ENCODE results near the gene TIMM13. TPM values are rescaled to one million over a fixed set of nuclear protein-coding genes. Genes with fewer than 3 reads are reported as not detected.
"Not testable (repeated sequence)": the region's sequence is repeated elsewhere in the genome, so short reads cannot be mapped to it uniquely, and the experiment has no call there.

TIMM13 gene
- total and polyA plus RNA-seq, 12 donors = 54.2 to 116 (median 68.6) TPM

DNA sequence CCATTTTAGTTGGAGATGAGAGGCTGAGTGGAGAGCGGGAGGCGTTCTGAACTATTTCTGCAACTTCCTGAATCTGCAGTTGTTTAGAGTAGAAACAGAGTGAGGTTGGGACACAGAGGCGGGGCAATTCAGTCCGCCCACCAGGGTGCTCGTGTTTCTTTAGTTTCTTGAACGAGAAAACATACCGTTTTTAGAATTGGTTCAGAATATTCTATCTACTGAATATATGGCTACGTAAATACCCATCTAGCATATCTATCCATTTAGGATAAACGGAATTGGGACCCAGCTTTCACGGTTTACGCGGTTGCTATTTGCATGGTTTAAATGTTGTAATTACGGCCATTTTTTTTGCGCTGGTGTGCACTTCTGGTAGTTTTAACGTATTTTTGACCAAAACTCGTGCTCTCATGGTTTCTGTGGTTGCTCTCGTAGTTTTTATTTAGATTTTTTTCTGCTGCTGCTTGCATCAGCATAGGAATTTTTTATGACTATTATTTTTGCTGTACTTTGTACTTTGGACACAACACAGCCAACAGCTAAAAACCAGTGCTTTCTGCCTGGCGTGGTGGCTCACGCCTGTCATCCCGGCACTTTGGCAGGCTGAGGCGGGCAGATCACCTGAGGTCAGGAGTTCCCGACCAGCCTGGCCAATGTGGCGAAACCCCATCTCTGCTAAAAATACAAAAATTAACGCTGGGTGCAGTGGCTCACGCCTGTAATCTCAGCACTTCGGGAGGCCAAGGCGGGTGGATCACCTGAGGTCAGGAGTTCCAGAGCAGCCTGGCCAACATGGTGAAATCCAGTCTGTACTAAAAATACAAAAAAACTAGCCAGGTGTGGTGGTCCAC lies 32.7 kb downstream of the TIMM13 start:
- intact Hi-C loops (cut with DNase I) = loop anchor here in 7 of 10 donors (5.0 to 10.0 kb wide), 8 partner anchors 110 to 240 kb away; partner anchors contain the start of genes PLEKHJ1 (in 5 of the 7), SF3A2 (in 5 of the 7), AP3D1 (in 2 of the 7) and PEAK3 (in 1 of the 7)
- no peaks in the 10 kb centered on the region for H3K9me3 ChIP-seq
- 67 to 78% methylated on average over 27 of the region's 27 CpGs for WGBS, 2 donors
- peak overlapping the region in 2 of 10 donors; percentile 14 to 35 for H3K4me3 ChIP-seq
- ATAC-seq (peak in 3 of 8 donors; percentile 25 to 55 (median 42)), DNase-seq (no peak)
- H3K27ac ChIP-seq = peak overlapping the region in 1 of 10 donors; percentile 60
- H3K27me3 ChIP-seq = peaks cover 0 to 17% (median 3%) of the 10 kb centered on the region in 7 donors
- no peak for TF ChIP-seq CTCF (IDR thresholded peaks at IDR 0.05)
- peaks cover 0 to 5% (median 0%) of the 10 kb centered on the region in 9 donors for H3K4me1 ChIP-seq
- no peaks in the 10 kb centered on the region for H3K36me3 ChIP-seq

GRCh38 chr19:2394054-2394441 lies 33.3 kb downstream of the TIMM13 start:
- 77 to 79% methylated on average over 8 of the region's 8 CpGs for WGBS, 2 donors
- no peaks in the 10 kb centered on the region for H3K9me3 ChIP-seq
- peaks cover 0 to 17% (median 3%) of the 10 kb centered on the region in 7 donors for H3K27me3 ChIP-seq
- H3K4me1 ChIP-seq = peaks cover 0 to 5% (median 0%) of the 10 kb centered on the region in 9 donors
- no peak for TF ChIP-seq CTCF (IDR thresholded peaks at IDR 0.05)
- ATAC-seq = no peak
- intact Hi-C loops (cut with DNase I) = loop anchor here in 7 of 10 donors (5.0 to 10.0 kb wide), 8 partner anchors 109 to 239 kb away; partner anchors contain the start of genes PLEKHJ1 (in 5 of the 7), SF3A2 (in 5 of the 7), AP3D1 (in 2 of the 7) and PEAK3 (in 1 of the 7)
- no peaks in the 10 kb centered on the region for H3K36me3 ChIP-seq
- peak overlapping the region in 1 of 10 donors; percentile 35 for H3K4me3 ChIP-seq
- DNase-seq = no peak
- peak overlapping the region in 2 of 10 donors; percentile 4 to 60 for H3K27ac ChIP-seq

DNA sequence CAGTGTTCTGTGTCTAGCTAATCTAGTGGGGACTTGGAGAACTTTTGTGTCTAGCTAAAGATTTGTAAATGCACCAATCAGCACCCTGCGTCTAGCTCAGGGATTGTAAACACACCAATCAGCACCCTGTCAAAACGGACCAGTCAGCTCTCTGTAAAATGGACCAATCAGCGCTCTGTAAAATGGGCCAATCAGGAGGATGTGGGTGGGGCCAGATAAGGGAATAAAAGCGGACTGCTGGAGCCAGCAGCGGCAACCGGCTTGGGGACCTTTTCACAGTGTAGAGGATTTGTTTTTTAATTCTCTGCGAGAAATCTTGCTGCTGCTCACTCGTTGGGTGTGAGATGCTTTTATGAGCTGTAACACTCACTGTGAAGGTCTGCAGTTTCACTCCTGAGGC lies 34.5 kb downstream of the TIMM13 start:
- not testable (repeated sequence) for H3K4me1 ChIP-seq, H3K9me3 ChIP-seq, ATAC-seq, DNase-seq, H3K4me3 ChIP-seq, H3K36me3 ChIP-seq, H3K27ac ChIP-seq
- H3K27me3 ChIP-seq = peaks cover 0 to 24% (median 8%) of the 10 kb centered on the region in 7 donors
- 75% methylated on average over 8 of the region's 8 CpGs for WGBS, 2 donors
- intact Hi-C loops (cut with DNase I) = loop anchor here in 7 of 10 donors (5.0 to 10.0 kb wide), 8 partner anchors 108 to 238 kb away; partner anchors contain the start of genes PLEKHJ1 (in 5 of the 7), SF3A2 (in 5 of the 7), AP3D1 (in 2 of the 7) and PEAK3 (in 1 of the 7)

GRCh38 chr19:2392366-2392765 lies 35.0 kb downstream of the TIMM13 start:
- intact Hi-C loops (cut with DNase I) = loop anchor here in 7 of 10 donors (5.0 to 10.0 kb wide), 8 partner anchors 108 to 238 kb away; partner anchors contain the start of genes PLEKHJ1 (in 5 of the 7), SF3A2 (in 5 of the 7), AP3D1 (in 2 of the 7) and PEAK3 (in 1 of the 7)
- ATAC-seq (no peak), DNase-seq (no peak)
- no peak for TF ChIP-seq CTCF (IDR thresholded peaks at IDR 0.05)
- H3K27ac ChIP-seq = no peak overlapping the region
- no peaks in the 10 kb centered on the region for H3K36me3 ChIP-seq
- no peak overlapping the region for H3K4me3 ChIP-seq
- H3K9me3 ChIP-seq = no peaks in the 10 kb centered on the region
- peaks cover 0 to 29% (median 6%) of the 10 kb centered on the region in 7 donors for H3K27me3 ChIP-seq
- 60 to 74% methylated on average over 7 of the region's 7 CpGs for WGBS, 2 donors
- peaks cover 0 to 5% (median 0%) of the 10 kb centered on the region in 9 donors for H3K4me1 ChIP-seq

All from heart right ventricle (tissue), 16 donors.